GM12874 (cell line): ENCODE results near the gene LCNL1.

ENCODE experiments used
- CTCF ChIP-seq: IDR thresholded peaks from 2 replicates; pipeline ENCODE4 v1.5.1; 2011; ENCODE audit warnings: low read depth, mild to moderate bottlenecking, control low read depth, low read length, moderate library complexity; ENCODE audit not compliant: insufficient read depth

Gene LCNL1

DNA sequence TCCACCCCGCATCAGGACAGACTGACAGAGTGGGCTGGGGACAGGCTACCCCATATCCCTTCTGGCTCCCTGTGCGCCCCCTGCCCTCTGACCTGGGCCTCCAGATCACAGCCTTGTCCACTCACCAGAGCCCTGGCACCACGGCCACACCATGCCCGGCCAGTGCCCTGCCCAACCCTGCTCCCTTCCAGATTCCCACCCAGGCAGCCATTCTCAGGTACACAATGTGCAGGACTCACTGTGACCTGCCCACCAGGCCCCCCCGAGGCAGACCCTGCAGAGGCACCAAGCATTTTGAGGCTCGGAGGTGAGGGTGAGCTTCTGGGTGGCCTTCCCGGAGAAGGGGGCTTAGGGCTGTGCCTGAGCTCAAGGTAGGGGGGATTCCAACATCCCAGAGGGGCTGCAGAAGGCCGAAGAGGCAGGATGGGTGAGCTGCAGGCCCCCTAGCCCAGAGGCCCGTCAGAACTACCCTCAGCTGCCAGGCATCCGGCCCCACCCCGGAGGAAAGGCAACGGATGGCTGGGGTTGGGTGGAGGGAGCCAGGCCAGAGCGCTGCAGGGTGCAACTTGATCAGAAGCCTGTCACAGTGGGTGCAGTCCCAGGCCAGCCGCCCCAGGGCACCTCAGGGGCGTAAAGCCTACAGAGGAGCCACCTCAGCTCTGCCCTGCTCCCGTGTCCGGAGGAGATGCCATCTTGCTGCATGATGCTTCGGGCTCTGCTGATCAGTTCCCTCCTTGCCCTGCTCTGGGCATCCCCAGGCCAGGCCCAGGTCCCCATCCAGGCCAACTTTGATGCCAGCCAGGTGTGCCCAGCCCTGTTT, at the start of gene LCNL1:
LCNL1 (plus strand) TSS at position 762 of the 820 bp plus-strand sequence. CDS start 594 bp downstream, outside the sequence.
- no peak for TF ChIP-seq CTCF

DNA sequence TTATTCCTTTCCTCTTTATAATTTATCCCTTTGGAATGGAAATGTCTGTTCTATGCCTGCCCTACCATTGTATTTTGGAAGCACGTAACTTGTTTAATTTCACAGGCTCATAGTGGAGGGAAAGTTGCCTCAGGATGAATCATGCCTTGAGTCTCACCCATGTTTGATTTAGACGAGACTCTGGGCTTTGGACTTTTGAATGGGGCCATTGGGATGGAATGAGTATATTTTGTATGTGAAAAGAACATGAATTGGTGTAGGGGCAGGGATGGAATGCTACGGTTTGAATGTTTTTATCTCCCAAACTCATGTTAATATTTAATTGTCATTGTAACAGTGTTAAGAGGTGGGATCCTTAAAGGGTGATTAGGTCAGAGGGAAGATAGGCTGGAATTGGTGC, 48.5 kb upstream of the LCNL1 start:
- TF ChIP-seq CTCF = no peak

GRCh38 chr9:136935651-136936050, 47.1 kb upstream of the LCNL1 start:
- TF ChIP-seq CTCF = no peak

GRCh38 chr9:136936645-136937170, 46.1 kb upstream of the LCNL1 start:
- no peak for TF ChIP-seq CTCF

DNA sequence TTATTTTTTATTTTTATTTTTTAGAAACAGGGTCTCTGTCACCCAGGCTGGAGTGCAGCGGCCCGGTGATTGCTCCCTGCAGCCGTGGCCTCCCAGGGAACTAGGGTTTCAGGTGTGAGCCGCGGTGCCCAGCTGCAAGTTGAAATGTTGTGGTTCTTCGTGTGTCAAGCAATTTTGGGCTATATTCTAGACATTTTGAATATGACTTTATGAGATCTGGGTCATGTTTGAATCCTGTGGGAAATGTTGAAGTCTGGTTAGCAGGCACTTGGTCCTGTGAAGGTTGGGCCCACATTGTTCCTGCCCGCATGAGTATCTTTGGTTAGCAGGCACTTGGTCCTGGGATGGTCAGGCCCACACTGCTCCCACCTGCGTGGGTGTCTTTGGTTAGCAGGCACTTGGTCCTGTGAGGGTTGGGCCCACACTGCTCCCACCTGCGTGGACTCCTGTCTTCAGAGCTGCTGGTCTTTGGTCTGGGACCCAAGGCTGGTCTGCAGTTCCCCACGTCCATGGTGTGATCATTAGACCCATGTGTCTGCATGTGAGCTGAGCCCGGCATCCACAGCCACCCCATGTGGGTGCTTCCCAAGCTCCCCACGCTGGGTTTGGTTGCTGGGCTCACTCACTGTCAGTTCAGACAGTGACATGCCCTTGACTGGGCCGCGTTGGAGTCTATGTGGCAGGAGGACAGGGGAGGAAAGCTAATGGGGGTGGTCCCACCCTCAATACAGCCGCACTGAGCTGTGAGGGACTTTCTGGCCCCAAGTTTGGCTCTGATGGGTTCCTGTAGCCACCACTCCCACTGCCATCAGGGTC, 45.4 kb upstream of the LCNL1 start:
- no peak for TF ChIP-seq CTCF

DNA sequence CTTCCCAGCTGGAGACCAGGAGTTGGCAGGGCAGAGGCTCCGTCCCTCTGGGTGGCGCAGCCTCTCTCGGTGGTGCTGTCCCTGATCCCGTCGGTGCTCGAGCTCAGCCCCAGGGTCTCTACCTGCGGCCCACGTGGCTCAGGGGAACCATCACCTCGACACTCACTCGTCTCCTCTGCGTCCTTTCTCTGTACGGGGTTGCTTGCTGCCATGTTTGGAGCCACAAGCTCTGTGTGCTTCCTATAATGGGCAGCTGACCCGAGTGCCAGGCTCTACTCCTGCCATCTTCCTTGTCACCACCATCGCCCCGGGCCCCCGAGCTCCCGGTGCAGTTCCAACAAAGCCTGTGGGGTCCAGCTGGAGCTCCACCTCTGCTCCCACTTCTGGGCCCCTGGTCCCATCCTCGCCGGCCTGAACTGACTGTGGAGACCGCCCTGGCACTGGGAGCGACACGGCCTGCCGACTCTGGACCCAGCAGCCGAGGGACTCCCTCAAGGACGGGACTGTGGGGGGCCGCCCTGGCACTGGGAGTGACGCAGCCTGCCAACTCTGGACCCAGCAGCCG, 43.3 kb upstream of the LCNL1 start:
- no peak for TF ChIP-seq CTCF

- no peak for TF ChIP-seq CTCF
Measured at GRCh38 chr9:136939996-136940525, 42.7 kb upstream of the LCNL1 start.
